Gastroesophageal sphincter (tissue), 3 donors: ENCODE measurements around the gene INSYN1.

Experiments
- CTCF ChIP-seq, 4 experiments: fragments of 200-600 bp in 2 of 4; fragments of 450-650 bp in 2 of 4; sonication (generic) in 1 of 4; IDR thresholded peaks; one replicate each; pipeline ENCODE4 v1.5.1; 2017 to 2019; ENCODE audit warnings: antibody characterized with exemption in 4 of 4, mild to moderate bottlenecking in 2 of 4, moderate library complexity in 2 of 4
- EP300 ChIP-seq: sonication (generic); formaldehyde crosslinking; IDR thresholded peaks from one replicate; pipeline ENCODE4 v1.6.1; 2017; ENCODE audit warnings: antibody characterized with exemption, mild to moderate bottlenecking
- POLR2A ChIP-seq, 2 donors: fragments of 450-650 bp; IDR thresholded peaks; one replicate each; pipeline ENCODE4 v1.6.1; 2017; ENCODE audit warnings: antibody characterized with exemption in 2 of 2, mild to moderate bottlenecking in 2 of 2, moderate library complexity in 1 of 2
- POLR2AphosphoS5 ChIP-seq: sonication (generic); formaldehyde crosslinking; IDR thresholded peaks from one replicate; pipeline ENCODE4 v1.6.1; 2017; ENCODE audit warnings: antibody characterized with exemption

- no peak for TF ChIP-seq POLR2AphosphoS5
- TF ChIP-seq POLR2A (IDR thresholded peaks at IDR 0.05), result no peak
- TF ChIP-seq CTCF (IDR thresholded peaks at IDR 0.05), result no peak
- no peak for TF ChIP-seq EP300
These were observed 29.3 kb upstream of the INSYN1 start for GRCh38 chr15:73782344-73782959.
